ENCODE measurements around the gene SLC41A3. TPM values are rescaled to one million over a fixed set of nuclear protein-coding genes. Genes with fewer than 3 reads are reported as not detected.
"Not testable (repeated sequence)": the region's sequence is repeated elsewhere in the genome, so short reads cannot be mapped to it uniquely, and the experiment has no call there.

Gene SLC41A3
- total and polyA plus RNA-seq, 4 donors, result 63.6 to 99.3 (median 85.3) TPM

DNA sequence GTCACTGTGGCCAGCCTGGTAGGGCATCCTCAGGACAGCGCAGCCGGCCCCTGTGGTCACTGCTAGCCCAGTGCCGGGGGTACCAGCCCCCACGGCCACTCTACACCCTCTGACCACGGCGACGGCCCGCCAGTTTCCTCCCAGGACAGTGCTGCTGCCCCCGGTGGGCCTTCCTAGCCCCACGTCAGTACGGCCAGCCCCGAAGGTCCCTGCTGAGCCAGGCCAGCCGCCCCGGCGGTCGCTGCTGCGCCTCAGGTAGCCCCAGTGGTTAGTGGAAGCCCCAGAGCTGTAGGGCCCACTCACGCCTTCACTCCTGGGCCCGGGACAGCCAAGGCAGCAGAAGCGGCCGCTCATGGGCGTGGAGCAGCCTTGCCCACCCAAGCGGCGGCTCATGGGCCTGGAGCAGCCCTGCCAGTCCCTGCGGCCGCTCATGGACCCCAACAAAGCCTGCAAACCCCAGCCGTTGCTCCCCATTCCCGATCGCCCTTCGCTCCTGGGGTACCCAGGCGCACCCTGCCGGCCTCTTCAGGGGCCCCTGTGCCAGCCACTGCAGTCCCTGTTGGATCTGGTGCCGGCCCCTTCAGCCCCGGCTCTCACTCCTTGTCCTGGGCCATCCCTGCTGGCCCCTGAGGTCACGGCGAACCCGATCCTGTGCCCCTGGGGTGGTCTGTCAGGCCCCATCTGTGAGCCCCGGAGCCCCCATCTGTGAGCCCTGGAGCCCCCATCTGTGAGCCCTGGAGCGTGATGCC, 124.4 kb downstream of the SLC41A3 start:
- no peak overlapping the region for H3K27ac ChIP-seq (ENCODE audit: low read depth, low read length)
- H3K4me3 ChIP-seq (ENCODE audit: low read depth, low read length), result no peak overlapping the region
- no peaks in the 10 kb centered on the region for H3K36me3 ChIP-seq (ENCODE audit: control insufficient read depth, insufficient read depth, low read length)
- no peak for DNase-seq (ENCODE audit: low read depth in 4 of 6, low spot score in 6 of 6)
- WGBS (ENCODE audit: insufficient coverage), result 97% methylated on average over 39 of the region's 39 CpGs
- peaks cover 2% of the 10 kb centered on the region for H3K27me3 ChIP-seq (ENCODE audit: control insufficient read depth, insufficient read depth, low read length)
- H3K9me3 ChIP-seq (ENCODE audit: control insufficient read depth, insufficient read depth, low read length), result no peaks in the 10 kb centered on the region
- H3K4me1 ChIP-seq (ENCODE audit: control insufficient read depth, insufficient read depth, low read length), result peaks cover 10% of the 10 kb centered on the region

DNA sequence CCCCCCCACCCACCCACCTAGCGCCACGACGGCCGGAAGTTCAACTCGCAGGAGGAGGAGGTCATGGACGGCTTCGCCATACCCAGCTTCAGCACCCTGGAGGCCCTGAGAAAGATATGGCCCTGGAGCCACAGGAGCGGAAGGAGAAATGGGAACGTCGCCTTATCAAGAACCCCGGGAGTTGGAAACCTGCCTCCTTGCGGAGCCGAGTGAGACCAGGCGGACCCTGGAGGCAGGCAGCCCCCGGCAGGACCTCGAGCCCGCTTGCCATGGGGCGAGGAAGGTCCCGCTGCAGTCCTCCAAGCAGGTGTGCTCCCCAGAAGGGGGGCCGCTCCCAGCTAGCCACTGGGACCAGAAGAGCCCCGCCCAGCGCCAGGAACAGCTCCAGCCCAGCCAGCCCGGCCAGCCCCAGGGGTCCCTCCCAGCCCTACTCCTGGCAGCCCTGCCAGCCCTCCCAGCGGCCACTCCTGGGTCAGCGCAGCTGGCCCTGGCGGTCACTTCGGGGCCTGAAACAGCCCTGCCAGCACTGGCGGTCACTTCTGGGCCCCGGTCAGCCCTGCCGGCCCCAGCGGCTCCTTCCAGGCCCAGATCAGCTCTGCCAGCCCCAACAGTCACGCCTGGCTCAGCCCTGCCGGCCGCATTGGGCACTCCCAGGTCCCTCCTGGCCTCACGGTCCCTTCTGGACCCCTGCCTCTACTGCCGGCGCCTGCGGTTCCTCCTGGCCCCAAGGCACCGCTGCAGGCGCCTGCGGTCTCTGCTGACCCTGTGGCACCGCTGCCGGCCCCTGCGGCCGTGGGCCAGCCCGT, 125.2 kb downstream of the SLC41A3 start:
- Histone ChIP-seq H3K4me3 (ENCODE audit: low read depth, low read length) (no peak overlapping the region), H3K4me1 (ENCODE audit: control insufficient read depth, insufficient read depth, low read length) (peaks cover 10% of the 10 kb centered on the region), H3K9me3 (ENCODE audit: control insufficient read depth, insufficient read depth, low read length) (no peaks in the 10 kb centered on the region), H3K27ac (ENCODE audit: low read depth, low read length) (no peak overlapping the region), H3K27me3 (ENCODE audit: control insufficient read depth, insufficient read depth, low read length) (peaks cover 2% of the 10 kb centered on the region), H3K36me3 (ENCODE audit: control insufficient read depth, insufficient read depth, low read length) (no peaks in the 10 kb centered on the region)
- WGBS (ENCODE audit: insufficient coverage), result 80% methylated on average over 43 of the region's 46 CpGs
- DNase-seq (ENCODE audit: low read depth in 4 of 6, low spot score in 6 of 6), result no peak

DNA sequence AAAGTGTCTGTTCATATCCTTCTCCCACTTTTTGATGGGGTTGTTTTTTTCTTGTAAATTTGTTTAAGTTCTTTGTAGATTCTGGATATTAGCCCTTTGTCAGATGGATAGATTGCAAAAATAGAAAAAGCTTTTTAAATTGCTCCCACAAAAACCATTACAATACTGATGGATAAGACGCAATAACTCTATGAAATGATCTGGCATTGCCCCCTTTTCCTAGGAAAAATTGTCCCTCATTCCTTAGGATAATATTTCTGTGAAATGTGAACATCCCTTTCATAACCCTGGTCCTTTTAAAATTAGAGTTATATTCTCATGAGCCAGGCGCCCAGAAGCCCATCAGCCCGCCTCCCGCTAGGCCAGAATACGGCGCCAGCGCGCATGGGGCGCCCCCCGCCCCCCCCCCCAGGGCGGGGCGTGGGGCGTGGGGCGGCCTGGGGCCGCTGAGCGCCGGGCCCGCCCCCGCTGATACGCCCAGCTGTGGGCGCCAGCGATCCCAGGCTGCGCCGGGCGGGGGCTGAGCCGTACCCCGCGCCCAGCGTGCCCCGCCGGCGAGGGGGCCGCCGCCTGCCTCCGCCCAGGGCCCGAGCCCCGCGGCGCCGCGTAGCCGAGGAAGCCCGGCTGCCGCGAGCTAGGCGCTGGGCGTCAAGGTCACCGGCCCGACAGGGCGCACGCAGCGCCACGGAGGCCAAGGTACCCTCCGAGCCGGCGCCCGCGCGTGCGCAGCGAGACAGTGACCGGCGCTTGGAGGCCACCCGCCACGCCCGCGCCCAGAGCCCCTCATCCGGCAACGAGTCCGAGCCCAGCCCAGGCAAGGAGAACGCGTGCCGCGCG, 126.0 kb downstream of the SLC41A3 start:
- H3K27me3 ChIP-seq (ENCODE audit: control insufficient read depth, insufficient read depth, low read length), result no peaks in the 10 kb centered on the region
- DNase-seq (ENCODE audit: low read depth in 4 of 6, low spot score in 6 of 6), result peak in 1 of 6 donors; percentile 4
- WGBS (ENCODE audit: insufficient coverage), result 4% methylated on average over 68 of the region's 75 CpGs
- no peaks in the 10 kb centered on the region for H3K36me3 ChIP-seq (ENCODE audit: control insufficient read depth, insufficient read depth, low read length)
- no peak overlapping the region for H3K4me3 ChIP-seq (ENCODE audit: low read depth, low read length)
- H3K4me1 ChIP-seq (ENCODE audit: control insufficient read depth, insufficient read depth, low read length), result peaks cover 10% of the 10 kb centered on the region
- no peak overlapping the region for H3K27ac ChIP-seq (ENCODE audit: low read depth, low read length)
- H3K9me3 ChIP-seq (ENCODE audit: control insufficient read depth, insufficient read depth, low read length), result no peaks in the 10 kb centered on the region

DNA sequence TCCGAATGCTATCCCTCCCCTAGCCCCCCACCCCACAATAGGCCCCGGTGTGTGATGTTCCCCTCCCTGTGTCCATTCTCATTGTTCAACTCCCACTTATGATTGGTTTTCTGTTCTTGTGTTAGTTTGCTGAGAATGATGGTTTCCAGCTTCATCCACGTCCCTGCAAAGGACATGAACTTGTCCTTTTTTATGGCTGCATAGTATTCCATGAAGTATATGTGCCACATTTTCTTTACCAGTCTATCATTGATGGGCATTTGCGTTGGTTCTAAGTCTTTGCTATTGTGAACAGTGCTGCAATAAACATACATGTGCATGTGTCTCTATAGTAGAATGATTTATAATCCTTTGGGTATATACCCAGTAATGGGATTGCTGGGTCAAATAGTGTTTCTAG, 126.9 kb downstream of the SLC41A3 start:
- H3K27ac ChIP-seq (ENCODE audit: low read depth, low read length); H3K4me3 ChIP-seq (ENCODE audit: low read depth, low read length); H3K27me3 ChIP-seq (ENCODE audit: control insufficient read depth, insufficient read depth, low read length); H3K36me3 ChIP-seq (ENCODE audit: control insufficient read depth, insufficient read depth, low read length); DNase-seq (ENCODE audit: low read depth in 4 of 6, low spot score in 6 of 6); H3K9me3 ChIP-seq (ENCODE audit: control insufficient read depth, insufficient read depth, low read length): not testable (repeated sequence)
- peaks cover 10% of the 10 kb centered on the region for H3K4me1 ChIP-seq (ENCODE audit: control insufficient read depth, insufficient read depth, low read length)
- WGBS (ENCODE audit: insufficient coverage), result no CpG with 5 or more reads among the region's 4 CpGs

Small RNAs within 50 kb of the gene (small RNA-seq; reads per million reads assigned to genes)
- not detected for gene AC092903.1 (ENCODE audit: low replicate concordance)

Other genes with a start within 250 kb of the SLC41A3 start
- gene ROPN1B, start 114.9 kb downstream of the SLC41A3 start, total RNA-seq, result 1 to 10 TPM; 1.3 to 2.4 TPM
- gene ROPN1B, start 114.9 kb downstream of the SLC41A3 start, polyA plus RNA-seq (ENCODE audit: insufficient read length in 2 of 2), result 1 to 10 TPM; 1.8 to 3.6 TPM
- gene ALDH1L1, start 96.5 kb upstream of the SLC41A3 start, total RNA-seq, result 10 to 100 TPM; 19.9 to 24.6 TPM
- gene ALDH1L1, start 96.5 kb upstream of the SLC41A3 start, polyA plus RNA-seq (ENCODE audit: insufficient read length in 2 of 2), result 10 to 100 TPM; 67.4 to 75.2 TPM